ENCODE data around the gene RELN.
"Not testable (repeated sequence)": the region's sequence is repeated elsewhere in the genome, so short reads cannot be mapped to it uniquely, and the experiment has no call there.

Gene RELN

DNA sequence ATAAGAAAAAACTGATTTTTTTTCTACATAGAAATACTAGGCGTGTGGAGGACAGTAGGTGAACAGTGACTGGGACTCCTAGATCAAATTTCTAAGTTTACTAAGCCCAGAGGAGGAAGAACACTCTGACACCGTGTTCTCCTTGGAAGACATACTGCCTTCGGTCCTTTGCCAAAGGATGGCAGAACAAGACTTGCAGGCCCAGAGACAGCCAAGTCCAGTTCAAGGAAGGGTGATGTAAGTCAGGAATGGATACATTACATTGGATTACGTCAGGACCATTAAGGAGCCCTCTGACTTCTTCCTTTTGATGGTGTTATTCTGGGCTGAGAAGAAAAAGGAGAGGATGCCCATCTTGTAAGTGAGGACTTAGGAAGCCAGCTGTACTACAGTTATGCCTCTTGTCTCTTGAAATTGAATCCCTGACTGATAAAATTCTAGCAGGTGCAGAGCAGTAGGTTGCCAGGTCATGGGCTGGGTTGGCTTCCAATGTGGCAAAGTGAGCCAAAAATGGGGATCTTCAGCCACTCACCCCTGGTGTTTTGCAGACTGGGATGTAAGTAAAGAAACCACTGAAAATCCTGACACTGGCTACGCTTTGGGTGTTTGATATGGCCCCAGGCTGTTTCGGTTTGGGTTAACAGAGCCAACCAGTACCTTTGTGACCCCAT lies 45.1 kb downstream of the RELN start:
- DNase-seq (ENCODE audit: low spot score) = no peak

DNA sequence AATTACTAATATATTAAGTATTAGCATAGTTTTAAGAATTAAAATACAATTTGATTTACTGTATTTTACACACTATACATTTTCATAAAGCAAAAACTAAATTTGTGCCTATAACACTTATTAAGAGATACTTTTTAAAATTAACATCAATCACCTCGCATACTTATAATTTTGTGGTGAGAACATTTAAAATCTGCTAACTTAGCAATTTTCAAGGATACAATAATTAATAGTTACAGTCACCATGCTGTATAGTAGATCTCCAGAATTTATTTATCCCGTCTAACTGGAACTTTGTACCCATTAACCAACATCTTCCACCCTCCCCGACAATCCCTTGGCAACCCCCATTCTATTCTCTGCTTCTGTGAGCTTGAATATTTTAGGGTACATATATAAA lies 47.5 kb downstream of the RELN start:
- DNase-seq (ENCODE audit: low spot score) = no peak

DNA sequence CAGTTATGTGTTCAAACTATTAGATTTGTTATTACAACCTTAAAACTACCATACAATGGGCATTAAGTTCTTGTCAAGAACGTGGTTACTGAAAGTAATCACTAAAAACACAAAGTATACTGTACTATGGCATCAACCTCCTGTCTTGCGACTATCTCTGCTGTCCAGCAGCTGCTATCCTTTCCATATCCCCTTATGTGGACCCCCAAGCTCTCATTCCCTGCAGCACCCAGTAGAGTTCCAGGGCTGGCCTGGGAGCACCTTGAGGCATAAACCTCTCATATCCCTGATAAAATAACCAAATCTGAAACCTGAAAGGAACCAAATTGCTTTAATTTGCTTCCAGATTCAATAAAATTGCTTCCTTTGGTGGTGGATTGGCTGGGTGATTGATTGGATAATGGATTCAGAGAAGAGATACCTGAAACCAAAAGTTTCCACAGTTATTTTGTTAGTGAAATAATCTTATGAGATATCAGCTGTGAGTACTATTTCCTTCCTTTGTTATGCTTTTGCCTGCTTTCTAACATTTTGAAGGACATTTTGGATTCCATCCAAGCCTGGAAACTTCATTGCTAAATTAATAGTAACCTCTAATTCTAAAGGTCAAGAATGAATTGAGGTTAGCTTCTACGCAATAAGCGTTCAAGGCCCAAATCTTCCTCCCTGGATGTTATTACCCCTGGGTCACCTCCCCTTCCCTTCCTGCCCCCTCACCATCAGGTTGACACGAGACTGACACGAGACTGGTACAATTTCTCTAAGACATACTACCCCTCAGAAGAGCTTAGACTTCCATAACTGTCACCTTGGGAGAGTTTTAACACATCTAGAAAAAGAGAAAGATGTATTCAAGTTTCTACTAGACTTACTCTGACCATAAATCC lies 48.8 kb downstream of the RELN start:
- no peak for DNase-seq (ENCODE audit: low spot score)

DNA sequence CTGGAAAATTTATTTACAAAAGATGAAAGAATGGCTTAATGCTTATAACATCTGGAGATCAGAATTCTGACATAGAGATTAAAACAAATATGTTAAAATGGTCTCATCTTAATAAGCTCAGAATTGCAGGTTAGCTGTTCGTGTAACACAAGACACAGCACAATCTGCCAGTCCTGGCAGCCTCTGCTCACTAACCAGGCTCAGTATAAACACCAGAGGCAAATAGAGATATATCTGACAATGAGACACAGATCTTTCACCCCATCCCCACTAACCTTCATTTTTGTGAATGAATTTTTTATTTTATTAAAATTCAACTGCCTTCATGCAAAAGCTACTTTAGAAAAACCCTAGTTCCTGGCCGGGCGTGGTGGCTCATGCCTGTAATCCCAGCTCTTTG lies 51.8 kb downstream of the RELN start:
- no peak for DNase-seq (ENCODE audit: low spot score)

DNA sequence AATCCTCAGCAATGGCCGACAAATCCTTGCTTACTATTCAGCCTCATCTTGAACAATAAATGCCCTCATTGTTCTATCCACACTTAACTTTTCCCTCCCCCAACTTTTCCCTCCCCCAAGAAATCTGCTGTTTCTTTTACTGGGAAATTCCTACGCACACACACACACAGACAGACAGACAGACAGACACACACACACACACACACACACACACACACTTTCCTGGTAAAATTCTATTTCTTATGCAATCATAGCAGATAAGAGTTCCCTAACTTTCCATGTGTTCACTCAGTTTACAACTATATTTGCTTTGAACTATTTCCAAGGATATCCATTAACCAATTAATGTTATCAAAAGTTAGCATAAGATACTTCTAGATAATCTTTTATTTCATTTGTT lies 52.9 kb downstream of the RELN start:
- DNase-seq (ENCODE audit: low spot score) = no peak

DNA sequence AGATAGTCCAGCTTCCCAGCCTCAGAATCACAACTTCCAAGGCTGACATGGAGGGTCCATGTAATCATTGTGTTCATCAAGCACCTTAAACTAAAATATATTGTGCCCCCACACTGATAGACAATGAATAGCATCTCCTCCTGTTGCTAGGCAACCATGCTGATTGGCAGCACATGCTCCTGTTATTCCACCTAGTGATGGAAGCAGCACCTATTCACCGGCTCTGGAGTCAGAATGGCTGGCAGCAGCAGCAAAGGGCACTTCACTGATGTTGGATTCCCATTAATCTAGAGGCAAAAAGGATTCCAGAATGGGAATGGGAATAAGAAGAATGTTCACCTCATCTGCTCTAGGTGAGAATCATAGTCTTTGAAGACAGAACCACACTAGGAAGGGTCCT lies 55.0 kb downstream of the RELN start:
- DNase-seq (ENCODE audit: low spot score) = peak; percentile 39

DNA sequence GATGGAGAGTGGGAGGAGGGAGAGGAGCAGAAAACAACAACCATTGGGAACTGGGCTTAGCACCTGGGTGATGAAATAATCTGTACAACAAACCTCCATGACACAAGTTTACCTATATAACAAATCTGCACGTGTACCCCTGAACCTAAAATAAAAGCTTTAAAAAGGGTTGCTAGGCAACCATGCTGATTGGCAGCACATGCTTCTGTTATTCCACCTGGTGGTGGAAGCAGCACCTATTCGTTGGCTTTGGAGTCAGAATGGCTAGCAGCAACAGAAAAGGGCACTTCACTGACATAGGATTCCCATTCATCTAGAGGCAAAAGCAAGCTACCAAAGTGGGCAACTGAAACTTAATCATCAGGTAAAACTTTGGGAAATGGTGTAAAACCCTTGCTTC lies 57.1 kb downstream of the RELN start:
- DNase-seq (ENCODE audit: low spot score) = no peak

DNA sequence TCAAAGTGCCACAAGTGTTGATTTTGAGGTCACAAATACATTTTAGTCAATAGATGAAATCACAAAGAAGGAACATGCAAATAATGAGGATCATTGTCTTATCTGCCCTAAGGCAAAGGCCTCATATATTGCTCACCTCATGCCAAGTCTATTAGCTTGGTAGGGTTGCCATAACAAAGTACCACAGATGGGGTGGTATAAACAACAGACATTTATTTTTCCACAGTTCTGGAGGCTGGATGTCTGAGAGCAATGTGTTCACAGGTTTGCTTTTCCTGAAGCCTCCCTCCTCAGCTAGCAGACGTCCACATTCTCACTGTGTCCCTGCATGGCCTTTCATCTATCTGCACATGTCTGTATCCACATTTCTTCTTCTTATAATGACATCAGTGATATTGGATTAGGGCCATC lies 59.6 kb downstream of the RELN start:
- peak; percentile 77 for DNase-seq (ENCODE audit: low spot score)

DNA sequence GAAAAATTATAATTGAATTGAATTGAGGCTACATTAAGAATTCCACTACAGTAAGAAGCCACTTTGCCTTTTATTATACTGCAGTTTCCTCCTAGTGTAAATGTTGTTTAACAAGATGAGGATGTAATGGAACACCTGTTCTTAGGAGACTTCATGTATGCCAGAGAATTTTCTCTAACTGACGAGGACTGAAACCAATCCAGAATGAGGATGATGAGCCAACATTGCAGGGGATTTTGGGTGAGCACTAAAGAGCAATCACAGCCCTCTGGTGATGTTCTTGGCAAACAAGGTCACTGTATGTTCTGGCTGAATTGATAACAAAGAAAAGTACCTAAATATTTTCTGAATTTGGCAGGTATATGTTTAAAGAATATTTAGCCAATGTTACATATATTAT lies 60.9 kb downstream of the RELN start:
- no peak for DNase-seq (ENCODE audit: low spot score)

DNA sequence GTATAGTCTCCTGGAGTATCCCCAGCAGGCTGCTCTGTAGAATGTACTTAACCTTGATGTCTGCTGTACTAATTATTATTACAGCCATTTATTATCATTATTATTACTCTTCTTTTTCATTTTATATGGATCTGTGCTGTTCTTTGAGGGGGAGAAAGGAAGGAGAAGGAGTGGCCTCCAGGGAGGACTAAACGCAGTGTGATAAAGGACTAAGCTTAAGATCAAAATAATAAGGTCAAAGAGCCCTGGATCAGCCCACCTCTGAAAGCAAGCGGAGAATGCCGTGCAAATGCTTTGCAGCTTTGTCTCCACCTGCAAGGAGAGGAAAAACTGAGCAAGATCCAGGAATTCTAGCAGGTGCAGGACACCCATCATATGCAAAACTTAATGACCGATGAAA lies 65.3 kb downstream of the RELN start:
- no peak for DNase-seq (ENCODE audit: low spot score)

DNA sequence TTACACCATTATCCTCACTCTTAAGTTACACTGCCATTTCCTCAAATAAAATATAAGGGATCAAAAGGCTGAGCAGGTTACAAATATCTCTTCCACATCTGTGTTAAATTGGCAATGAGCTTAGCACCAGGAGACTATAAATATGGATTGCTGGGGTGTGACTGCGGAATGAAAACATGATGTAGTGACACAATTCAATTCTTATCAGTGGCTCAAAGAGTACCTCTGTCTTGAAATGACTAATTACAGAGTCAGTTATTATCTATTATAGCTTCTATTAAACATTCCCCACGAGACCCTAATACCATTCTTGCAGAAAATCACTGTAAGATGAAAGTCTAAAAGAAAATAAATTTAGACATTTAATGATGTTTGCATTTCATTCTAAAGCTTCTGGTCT lies 67.1 kb downstream of the RELN start:
- DNase-seq (ENCODE audit: low spot score) = no peak

DNA sequence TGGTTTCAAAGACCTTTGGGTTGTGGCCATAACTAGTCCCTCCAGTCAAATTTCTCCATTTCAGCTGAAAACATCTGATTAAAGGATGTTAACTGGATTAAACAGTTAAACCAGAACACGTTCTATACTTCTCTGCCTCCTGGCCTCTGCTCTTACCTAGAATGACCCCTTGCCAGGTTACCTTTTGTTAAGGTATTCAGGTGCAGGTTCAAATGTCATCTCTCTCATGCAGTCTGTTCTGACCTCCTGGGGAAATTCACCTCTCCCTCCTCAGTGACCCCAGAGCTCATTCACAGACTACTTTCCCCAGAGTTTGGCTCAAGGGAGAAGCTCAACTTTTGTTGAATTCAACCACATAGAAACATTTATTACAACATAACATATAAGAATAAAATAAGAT lies 67.8 kb downstream of the RELN start:
- no peak for DNase-seq (ENCODE audit: low spot score)

DNA sequence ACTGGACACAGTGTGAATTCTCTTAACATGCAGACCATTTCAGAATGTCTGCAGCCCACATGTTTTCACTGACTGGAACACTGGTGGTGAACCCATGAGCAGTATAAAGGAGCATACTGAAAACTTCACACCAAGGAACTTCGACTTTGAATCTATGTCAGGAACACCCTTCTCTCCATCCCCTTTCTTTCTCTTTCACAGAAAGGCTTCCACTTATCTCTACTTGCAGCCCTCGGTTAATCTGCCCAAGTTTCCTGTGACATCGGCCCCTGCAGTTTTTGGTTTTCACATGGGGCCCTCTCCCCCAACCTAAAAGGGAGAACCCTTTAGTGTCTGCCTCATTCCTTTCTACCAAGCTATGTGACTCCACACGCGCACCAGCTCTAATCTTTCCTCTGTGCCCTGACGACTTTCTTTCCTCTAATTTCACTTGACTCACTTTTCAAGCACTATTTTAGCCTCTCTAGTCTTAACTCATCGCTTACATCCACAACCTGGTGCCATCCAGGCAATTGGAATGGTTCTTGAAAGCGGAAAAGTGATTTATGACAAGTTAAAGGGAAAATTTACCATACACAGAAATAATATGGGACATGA lies 70.1 kb downstream of the RELN start:
- DNase-seq (ENCODE audit: low spot score) = no peak

DNA sequence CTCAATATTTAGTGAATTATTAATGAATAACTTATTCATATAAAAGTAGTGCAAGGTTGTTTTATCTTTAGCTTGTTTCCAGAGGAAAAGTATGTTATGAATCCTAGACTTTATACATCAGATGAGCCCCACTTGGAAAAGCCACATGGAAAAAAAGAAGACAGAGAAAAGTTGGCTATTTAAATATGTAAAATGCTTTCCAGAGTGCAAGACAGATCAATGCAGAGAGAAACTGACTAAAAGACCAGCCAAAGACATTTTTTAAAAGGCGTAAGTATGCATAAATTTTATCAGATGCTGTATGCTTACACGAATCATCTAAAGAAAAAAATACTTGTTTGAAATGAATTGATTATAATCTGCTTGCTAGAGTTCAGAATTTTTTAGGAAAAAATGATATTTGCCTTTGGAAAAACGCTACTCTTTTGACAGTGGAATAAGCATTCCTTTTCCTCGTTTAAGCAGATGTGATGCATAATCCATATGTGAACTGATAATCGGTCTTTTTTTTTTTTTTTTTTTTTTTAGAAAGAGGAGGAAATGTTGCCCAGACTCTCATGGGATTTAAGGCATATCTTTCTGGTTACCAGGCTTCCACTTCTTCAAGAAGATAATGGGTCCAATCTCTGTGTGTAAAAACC lies 70.7 kb downstream of the RELN start:
- DNase-seq (ENCODE audit: low spot score) = no peak

DNA sequence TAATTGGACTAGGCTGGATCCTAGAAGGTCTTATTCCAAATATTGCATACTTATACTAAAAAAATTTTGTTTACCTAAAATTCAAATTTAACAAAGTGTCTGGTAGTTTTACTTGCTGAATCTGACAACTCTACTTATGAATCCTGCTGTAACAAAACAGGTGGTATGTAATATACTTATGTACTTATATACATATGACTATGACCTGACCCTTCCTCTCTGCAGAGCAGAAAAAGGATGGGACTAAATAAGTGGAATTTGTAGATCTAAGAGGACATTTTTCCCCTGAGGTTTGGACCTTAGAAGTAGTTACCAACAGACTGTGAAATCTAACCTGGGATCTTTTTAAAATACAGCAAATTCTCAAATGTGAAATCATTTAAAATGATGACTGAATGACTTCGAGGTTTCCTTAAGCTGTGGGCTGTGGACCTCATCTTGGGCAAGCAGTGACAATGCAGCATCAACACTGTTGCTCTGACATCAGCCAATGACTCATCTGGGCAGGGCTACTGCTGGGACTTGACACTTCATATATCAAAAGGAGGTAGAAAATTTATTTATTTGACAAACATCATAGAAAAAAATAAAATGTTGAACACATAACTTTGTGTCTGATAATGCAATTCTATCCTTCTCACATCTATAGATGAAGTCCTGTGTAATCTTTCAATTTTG lies 73.6 kb downstream of the RELN start:
- DNase-seq (ENCODE audit: low spot score) = no peak

DNA sequence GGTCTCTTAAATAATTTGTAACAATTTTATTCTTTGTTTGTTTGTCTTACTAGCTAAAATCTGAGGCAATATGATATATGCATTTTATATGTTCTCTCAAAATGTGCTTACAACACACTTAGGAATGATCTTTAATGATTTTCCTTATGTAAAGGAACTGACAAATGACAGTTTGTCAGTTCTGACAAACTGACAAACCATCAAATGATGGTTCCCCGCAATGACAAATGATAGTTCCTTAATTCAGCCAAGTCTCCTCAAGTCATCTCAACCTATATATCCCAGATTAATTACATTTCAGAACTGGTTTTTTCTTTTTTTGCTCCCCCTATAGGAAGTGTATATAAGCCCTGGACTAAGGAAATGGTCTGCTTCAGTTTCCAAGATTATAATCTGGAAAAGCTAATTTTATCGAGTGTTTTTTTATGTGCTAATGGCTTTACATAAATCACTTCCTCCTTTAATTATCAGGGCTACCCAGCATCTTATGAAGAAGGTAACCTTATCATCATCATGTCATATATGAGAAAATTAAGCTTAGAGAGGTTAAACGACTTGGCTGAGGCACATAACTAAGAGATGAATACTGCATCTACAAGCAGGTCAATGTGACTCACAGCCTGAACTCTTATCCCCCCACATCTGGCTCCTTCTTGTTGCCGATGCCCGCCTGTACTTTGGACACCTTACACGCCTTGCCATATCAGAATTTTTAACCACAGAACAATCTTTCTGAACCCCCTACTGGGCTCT lies 75.1 kb downstream of the RELN start:
- peak; percentile 25 for DNase-seq (ENCODE audit: low spot score)

DNA sequence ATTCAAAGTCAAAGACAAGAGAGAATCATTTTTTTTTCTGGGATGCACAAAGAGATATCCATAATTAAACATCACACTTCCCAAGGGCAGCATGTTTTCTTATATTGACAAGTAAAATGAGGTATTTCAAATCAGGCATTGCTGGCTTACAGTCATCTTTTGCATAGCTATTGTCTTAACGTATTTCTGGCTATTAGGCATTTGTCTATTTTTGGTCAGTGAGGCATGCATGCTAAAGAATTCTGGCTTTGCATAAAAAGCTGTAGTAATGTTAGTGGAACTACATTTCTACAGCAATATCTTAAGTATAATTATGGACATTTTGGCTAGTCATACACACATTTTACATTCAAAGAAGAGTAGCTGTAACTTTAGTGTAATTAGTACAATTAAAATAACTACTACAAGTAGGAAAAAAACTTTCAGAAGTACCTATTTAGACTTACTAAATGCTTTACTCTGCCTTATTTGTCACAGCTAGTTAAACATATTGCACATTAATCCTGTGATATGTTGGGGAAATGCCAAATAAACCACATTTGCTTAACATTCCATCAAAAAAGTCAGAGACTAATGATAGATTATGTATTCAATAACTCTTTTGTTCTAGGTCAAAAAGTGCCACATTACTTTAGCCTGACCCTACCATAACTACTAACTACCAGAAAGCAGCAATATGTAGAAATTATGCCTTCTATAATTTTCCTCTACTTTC lies 76.4 kb downstream of the RELN start:
- no peak for DNase-seq (ENCODE audit: low spot score)

DNA sequence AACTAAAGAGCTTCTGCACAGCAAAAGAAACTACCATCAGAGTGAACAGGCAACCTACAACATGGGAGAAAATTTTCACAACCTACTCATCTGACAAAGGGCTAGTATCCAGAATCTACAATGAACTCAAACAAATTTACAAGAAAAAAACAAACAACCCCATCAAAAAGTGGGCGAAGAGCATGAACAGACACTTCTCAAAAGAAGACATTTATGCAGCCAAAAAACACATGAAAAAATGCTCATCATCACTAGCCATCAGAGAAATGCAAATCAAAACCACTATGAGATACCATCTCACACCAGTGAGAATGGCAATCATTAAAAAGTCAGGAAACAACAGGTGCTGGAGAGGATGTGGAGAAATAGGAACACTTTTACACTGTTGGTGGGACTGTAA lies 78.4 kb downstream of the RELN start:
- DNase-seq (ENCODE audit: low spot score) = not testable (repeated sequence)

DNA sequence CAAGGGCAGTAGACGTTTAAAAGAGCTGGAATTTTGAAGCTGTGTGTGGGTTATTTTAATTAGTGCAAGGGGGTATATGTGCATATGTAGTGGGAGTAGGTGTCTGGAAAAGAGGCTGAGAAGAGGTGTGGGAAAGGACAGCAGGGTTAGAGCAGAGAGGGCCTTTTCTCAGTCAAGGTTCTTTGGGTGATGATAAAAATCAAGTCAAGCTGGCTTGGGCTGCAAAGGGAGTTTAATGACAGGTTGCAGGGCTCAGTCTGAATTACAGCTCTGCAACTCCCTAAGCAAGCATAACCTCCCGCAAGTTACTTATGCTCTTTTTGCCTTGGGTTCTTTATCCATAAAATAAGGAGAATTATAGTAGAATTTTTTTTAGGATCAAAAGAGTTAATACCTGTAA lies 83.5 kb downstream of the RELN start:
- DNase-seq (ENCODE audit: low spot score) = peak; percentile 27

DNA sequence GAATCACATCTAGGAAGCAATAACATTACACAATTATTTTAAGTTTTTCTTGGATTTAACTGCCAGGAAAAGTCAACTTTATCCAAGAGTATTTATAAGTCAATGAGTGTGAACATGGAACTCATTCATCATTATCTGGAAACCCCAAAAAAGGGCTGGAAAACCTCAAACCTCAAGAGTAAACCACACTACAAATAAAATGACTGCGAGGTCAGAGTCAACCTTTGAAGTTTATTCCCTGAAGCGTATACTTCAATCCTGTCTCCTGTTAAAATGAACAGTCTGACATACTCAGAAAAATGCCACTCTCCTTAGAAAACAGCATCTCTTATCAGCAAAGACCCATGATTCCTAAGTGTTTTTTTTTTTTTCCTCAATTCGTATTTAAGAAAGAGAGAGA lies 86.5 kb downstream of the RELN start:
- DNase-seq (ENCODE audit: low spot score) = no peak

Measured in SK-N-DZ (cell line).